ENCODE measurements around the gene RPL7L1. TPM values are rescaled to one million over a fixed set of nuclear protein-coding genes. Genes with fewer than 3 reads are reported as not detected.
"Not testable (repeated sequence)": the region's sequence is repeated elsewhere in the genome, so short reads cannot be mapped to it uniquely, and the experiment has no call there.

The RPL7L1 gene
- total RNA-seq, 1 donor from 2014 or later: 82.8 TPM

DNA sequence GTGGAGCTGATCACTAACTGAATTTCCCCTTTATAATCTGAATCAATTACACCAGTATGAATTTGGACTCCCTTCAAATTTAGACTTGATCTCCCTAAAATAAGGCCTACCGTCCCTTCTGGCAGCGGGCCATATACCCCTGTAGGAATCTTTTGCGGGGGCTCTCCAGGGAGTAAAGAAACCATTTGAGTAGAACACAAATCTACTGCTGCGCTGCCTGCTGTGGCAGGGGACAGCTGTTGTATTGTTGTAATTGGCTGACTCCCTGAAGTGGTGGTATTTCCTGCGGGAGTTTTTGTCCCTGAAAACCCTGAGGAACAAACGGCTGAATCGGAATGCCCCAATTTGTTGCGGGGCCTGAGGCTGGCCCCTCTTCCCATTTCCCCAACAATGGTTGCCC, 20.5 kb downstream of the RPL7L1 start:
- Mint-ChIP-seq H3K4me1 (ENCODE audit: low read depth) (peaks cover 23% of the 10 kb centered on the region), H3K9me3 (ENCODE audit: low read depth) (no peaks in the 10 kb centered on the region), H3K36me3 (ENCODE audit: insufficient read depth) (no peaks in the 10 kb centered on the region), H3K4me3 (ENCODE audit: low read depth) (no peak overlapping the region), H3K27me3 (peaks cover 5% of the 10 kb centered on the region), H3K27ac (no peak overlapping the region)
- DNase-seq (ENCODE audit: low spot score, unreplicated experiment): no peak
- no peak for TF ChIP-seq CTCF (IDR thresholded peaks at IDR 0.05; ENCODE audit: unreplicated experiment)

GRCh38 chr6:42901538-42901957, 22.1 kb downstream of the RPL7L1 start:
- H3K4me1 Mint-ChIP-seq (ENCODE audit: low read depth): peaks cover 23% of the 10 kb centered on the region
- no peaks in the 10 kb centered on the region for H3K36me3 Mint-ChIP-seq (ENCODE audit: insufficient read depth)
- H3K27ac Mint-ChIP-seq: no peak overlapping the region
- DNase-seq (ENCODE audit: low spot score, unreplicated experiment): peak; percentile 66
- no peaks in the 10 kb centered on the region for H3K9me3 Mint-ChIP-seq (ENCODE audit: low read depth)
- H3K4me3 Mint-ChIP-seq (ENCODE audit: low read depth): no peak overlapping the region
- H3K27me3 Mint-ChIP-seq: peaks cover 5% of the 10 kb centered on the region
- TF ChIP-seq CTCF (IDR thresholded peaks at IDR 0.05; ENCODE audit: unreplicated experiment): peak; percentile 85

GRCh38 chr6:42902429-42903263, 23.2 kb downstream of the RPL7L1 start:
- peaks cover 23% of the 10 kb centered on the region for H3K4me1 Mint-ChIP-seq (ENCODE audit: low read depth)
- H3K4me3 Mint-ChIP-seq (ENCODE audit: low read depth): peak overlapping the region; percentile 14
- not testable (repeated sequence) for DNase-seq (ENCODE audit: low spot score, unreplicated experiment); H3K36me3 Mint-ChIP-seq (ENCODE audit: insufficient read depth); H3K27me3 Mint-ChIP-seq; H3K9me3 Mint-ChIP-seq (ENCODE audit: low read depth)
- H3K27ac Mint-ChIP-seq: peak overlapping the region; percentile 94

GRCh38 chr6:42904467-42904866, 25.1 kb downstream of the RPL7L1 start:
- Mint-ChIP-seq H3K27me3 (peaks cover 3% of the 10 kb centered on the region), H3K9me3 (ENCODE audit: low read depth) (no peaks in the 10 kb centered on the region), H3K36me3 (ENCODE audit: insufficient read depth) (no peaks in the 10 kb centered on the region), H3K27ac (no peak overlapping the region), H3K4me1 (ENCODE audit: low read depth) (peaks cover 19% of the 10 kb centered on the region), H3K4me3 (ENCODE audit: low read depth) (no peak overlapping the region)
- TF ChIP-seq CTCF (IDR thresholded peaks at IDR 0.05; ENCODE audit: unreplicated experiment): no peak
- DNase-seq (ENCODE audit: low spot score, unreplicated experiment): no peak

- peaks cover 14% of the 10 kb centered on the region for H3K4me1 Mint-ChIP-seq (ENCODE audit: low read depth)
- no peaks in the 10 kb centered on the region for H3K36me3 Mint-ChIP-seq (ENCODE audit: insufficient read depth)
- no peak overlapping the region for H3K4me3 Mint-ChIP-seq (ENCODE audit: low read depth)
- peaks cover 3% of the 10 kb centered on the region for H3K27me3 Mint-ChIP-seq
- no peak for DNase-seq (ENCODE audit: low spot score, unreplicated experiment)
- no peak for TF ChIP-seq CTCF (IDR thresholded peaks at IDR 0.05; ENCODE audit: unreplicated experiment)
- H3K9me3 Mint-ChIP-seq (ENCODE audit: low read depth): no peaks in the 10 kb centered on the region
- no peak overlapping the region for H3K27ac Mint-ChIP-seq
These were observed 27.9 kb downstream of the RPL7L1 start for GRCh38 chr6:42907336-42907735.

DNA sequence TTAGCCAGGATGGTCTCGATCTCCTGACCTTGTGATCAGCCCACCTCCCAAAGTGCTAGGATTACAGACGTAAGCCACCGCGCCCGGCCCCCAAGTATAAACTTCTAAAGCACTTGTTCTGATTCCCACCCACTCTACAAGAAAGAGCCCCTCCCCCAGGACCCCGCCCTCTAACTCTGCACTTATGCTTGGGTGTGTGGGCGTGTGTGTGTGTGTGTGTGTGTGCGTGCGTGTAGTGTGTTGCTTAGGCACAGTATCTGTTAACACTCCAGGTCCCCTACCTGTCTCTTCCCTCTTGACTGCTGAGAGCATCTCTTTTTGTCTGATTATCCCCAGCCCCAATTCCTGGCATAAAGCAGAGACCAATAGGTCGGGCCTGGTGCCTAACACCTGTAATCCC, 30.4 kb downstream of the RPL7L1 start:
- no peaks in the 10 kb centered on the region for H3K36me3 Mint-ChIP-seq (ENCODE audit: insufficient read depth)
- TF ChIP-seq CTCF (IDR thresholded peaks at IDR 0.05; ENCODE audit: unreplicated experiment): no peak
- H3K4me3 Mint-ChIP-seq (ENCODE audit: low read depth): no peak overlapping the region
- peaks cover 3% of the 10 kb centered on the region for H3K4me1 Mint-ChIP-seq (ENCODE audit: low read depth)
- no peak for DNase-seq (ENCODE audit: low spot score, unreplicated experiment)
- peaks cover 3% of the 10 kb centered on the region for H3K27me3 Mint-ChIP-seq
- H3K27ac Mint-ChIP-seq: no peak overlapping the region
- H3K9me3 Mint-ChIP-seq (ENCODE audit: low read depth): no peaks in the 10 kb centered on the region
